SK-N-SH (cell line): ENCODE data around the gene ERP29.

ENCODE experiments used
- CTCF ChIP-seq: fragments of 200-600 bp; sonication (generic); IDR thresholded peaks from 2 replicates; pipeline ENCODE4 v1.6.1; 2017; ENCODE audit warnings: antibody characterized with exemption, mild to moderate bottlenecking, moderate library complexity
- FOSL2 ChIP-seq: IDR thresholded peaks from 2 replicates; pipeline ENCODE4 v1.4.0; 2012; ENCODE audit warnings: low read depth, mild to moderate bottlenecking, moderate library complexity, borderline replicate concordance
- IRF3 ChIP-seq: fragments of 150-350 bp; IDR thresholded peaks from 2 replicates; pipeline ENCODE4 v1.6.1; 2016; ENCODE audit warnings: mild to moderate bottlenecking, low read depth, low read length
- JUND ChIP-seq: IDR thresholded peaks from 2 replicates; pipeline ENCODE4 v1.4.0; 2012
- NRF1 ChIP-seq: IDR thresholded peaks from 2 replicates; pipeline ENCODE4 v1.6.1; 2012; ENCODE audit warnings: low read depth, mild to moderate bottlenecking, low read length
- RCOR1 ChIP-seq: fragments of 150-350 bp; IDR thresholded peaks from 2 replicates; pipeline ENCODE4 v1.6.1; 2017; ENCODE audit warnings: antibody characterized with exemption, low read length
- ZBTB33 ChIP-seq: IDR thresholded peaks from 2 replicates; pipeline ENCODE4 v1.4.0; 2012; ENCODE audit warnings: low read depth, borderline replicate concordance

- TF ChIP-seq RCOR1 (no peak), ZBTB33 (no peak), NRF1 (no peak), IRF3 (no peak), JUND (no peak), FOSL2 (no peak), CTCF (no peak)
Measured at GRCh38 chr12:111992464-111992863, 20.8 kb upstream of the ERP29 start.
